Measurements from ENCODE around the gene STK24. TPM values are rescaled to one million over a fixed set of nuclear protein-coding genes. Genes with fewer than 3 reads are reported as not detected.
A peak's percentile ranks its signal among the peaks of the same experiment; 100 is the strongest.

Gene STK24
- total RNA-seq, 3 donors from 2014 or later: 190 to 210 (median 204) TPM

GRCh38 chr13:98410612-98411011 lies 166.3 kb downstream of the STK24 start:
- Histone ChIP-seq H3K4me3 (no peak overlapping the region), H3K9me3 (no peaks in the 10 kb centered on the region), H3K36me3 (ENCODE audit: low read depth) (no peaks in the 10 kb centered on the region), H3K4me1 (ENCODE audit: low read depth) (no peaks in the 10 kb centered on the region)
- TF ChIP-seq CTCF (IDR thresholded peaks at IDR 0.05): no peak
- DNase-seq (no peak), ATAC-seq (no peak)
- intact Hi-C loops (cut with DNase I, micrococcal nuclease): no loop called here

GRCh38 chr13:98409281-98409680 lies 167.6 kb downstream of the STK24 start:
- no peak for DNase-seq
- Histone ChIP-seq H3K4me1 (ENCODE audit: low read depth) (peaks cover 6% of the 10 kb centered on the region), H3K4me3 (no peak overlapping the region), H3K36me3 (ENCODE audit: low read depth) (no peaks in the 10 kb centered on the region), H3K9me3 (no peaks in the 10 kb centered on the region)
- no peak for ATAC-seq
- intact Hi-C loops (cut with DNase I, micrococcal nuclease): no loop called here
- no peak for TF ChIP-seq CTCF (IDR thresholded peaks at IDR 0.05)

GRCh38 chr13:98407575-98407974 lies 169.3 kb downstream of the STK24 start:
- DNase-seq (no peak), ATAC-seq (no peak)
- Histone ChIP-seq H3K36me3 (ENCODE audit: low read depth) (no peaks in the 10 kb centered on the region), H3K4me1 (ENCODE audit: low read depth) (peaks cover 6% of the 10 kb centered on the region), H3K9me3 (no peaks in the 10 kb centered on the region), H3K4me3 (no peak overlapping the region)
- no peak for TF ChIP-seq CTCF (IDR thresholded peaks at IDR 0.05)
- intact Hi-C loops (cut with DNase I, micrococcal nuclease): no loop called here

- Histone ChIP-seq H3K4me1 (ENCODE audit: low read depth) (peaks cover 6% of the 10 kb centered on the region), H3K9me3 (no peaks in the 10 kb centered on the region), H3K4me3 (no peak overlapping the region), H3K36me3 (ENCODE audit: low read depth) (no peaks in the 10 kb centered on the region)
- DNase-seq (no peak), ATAC-seq (no peak)
- intact Hi-C loops (cut with DNase I, micrococcal nuclease): no loop called here
- TF ChIP-seq CTCF (IDR thresholded peaks at IDR 0.05): no peak
Measured at GRCh38 chr13:98406971-98407370, 169.9 kb downstream of the STK24 start.

- Histone ChIP-seq H3K4me3 (no peak overlapping the region), H3K4me1 (ENCODE audit: low read depth) (peaks cover 6% of the 10 kb centered on the region), H3K9me3 (no peaks in the 10 kb centered on the region), H3K36me3 (ENCODE audit: low read depth) (no peaks in the 10 kb centered on the region)
- DNase-seq (no peak), ATAC-seq (no peak)
- no peak for TF ChIP-seq CTCF (IDR thresholded peaks at IDR 0.05)
- intact Hi-C loops (cut with DNase I, micrococcal nuclease): no loop called here
Measured at GRCh38 chr13:98406427-98406826, 170.5 kb downstream of the STK24 start.

GRCh38 chr13:98405690-98406344 lies 171.1 kb downstream of the STK24 start:
- H3K4me1 ChIP-seq (ENCODE audit: low read depth): peaks cover 6% of the 10 kb centered on the region
- H3K36me3 ChIP-seq (ENCODE audit: low read depth): no peaks in the 10 kb centered on the region
- peak in 1 of 3 donors; percentile 32 for DNase-seq
- peak; percentile 78 for ATAC-seq
- TF ChIP-seq CTCF (IDR thresholded peaks at IDR 0.05): no peak
- no peaks in the 10 kb centered on the region for H3K9me3 ChIP-seq
- intact Hi-C loops (cut with DNase I, micrococcal nuclease): no loop called here
- H3K4me3 ChIP-seq: no peak overlapping the region
